Nephron progenitor cell (in vitro differentiated cells): Measurements from ENCODE around the gene KATNIP.

Source experiments
- DNase-seq: peaks from one replicate; pipeline ENCODE4 v3.0.0; 2021
- H3K27ac Mint-ChIP-seq: 2 replicates; pipeline ENCODE4 v1.8.0; 2021; ENCODE audit warnings: mild to moderate bottlenecking, moderate library complexity, mixed read lengths
- H3K27me3 Mint-ChIP-seq: 2 replicates; pipeline ENCODE4 v1.8.0; 2021; ENCODE audit warnings: mild to moderate bottlenecking, low read depth, mixed read lengths; ENCODE audit not compliant: poor library complexity
- H3K36me3 Mint-ChIP-seq: 2 replicates; pipeline ENCODE4 v1.8.0; 2021; ENCODE audit warnings: low read depth, mixed read lengths
- H3K4me1 Mint-ChIP-seq: 2 replicates; pipeline ENCODE4 v1.8.0; 2021; ENCODE audit warnings: mixed read lengths
- H3K4me3 Mint-ChIP-seq: 2 replicates; pipeline ENCODE4 v1.8.0; 2021; ENCODE audit warnings: mild to moderate bottlenecking, moderate library complexity, mixed read lengths
- H3K9me3 Mint-ChIP-seq: 2 replicates; pipeline ENCODE4 v1.8.0; 2021; ENCODE audit warnings: mild to moderate bottlenecking, moderate library complexity, mixed read lengths
- TF ChIP-seq, protein P1 (sequence below): fragments of 200-600 bp; sonication (generic); IDR thresholded peaks from 2 replicates; pipeline ENCODE4 v1.5.0; 2021; ENCODE audit warnings: antibody characterized with exemption

KATNIP gene

DNA sequence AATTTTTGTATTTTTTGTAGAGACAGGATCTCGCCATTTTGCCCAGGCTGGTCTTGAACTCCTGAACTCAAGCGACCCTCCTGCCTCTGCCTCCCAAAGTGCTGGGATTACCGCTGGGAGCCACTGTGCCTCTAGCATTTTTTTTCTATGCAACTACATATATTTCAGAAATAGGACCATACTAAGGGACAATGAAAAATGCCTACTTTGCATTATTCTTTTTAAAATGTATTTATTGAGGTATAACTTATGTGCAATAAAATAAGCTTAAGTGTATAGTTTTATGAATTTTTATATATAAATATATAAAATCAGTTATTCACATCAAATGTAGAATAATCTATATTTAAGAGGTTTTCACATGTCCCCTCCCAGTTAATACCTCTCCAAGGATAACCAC, 38.1 kb downstream of the KATNIP start:
- Mint-ChIP-seq H3K27me3 (peaks cover 2% of the 10 kb centered on the region), H3K4me1 (peaks cover 20% of the 10 kb centered on the region), H3K4me3 (no peak overlapping the region), H3K36me3 (peaks cover 58% of the 10 kb centered on the region), H3K27ac (peak overlapping the region; percentile 51), H3K9me3 (peaks cover 17% of the 10 kb centered on the region)
- TF ChIP-seq, protein P1, sequence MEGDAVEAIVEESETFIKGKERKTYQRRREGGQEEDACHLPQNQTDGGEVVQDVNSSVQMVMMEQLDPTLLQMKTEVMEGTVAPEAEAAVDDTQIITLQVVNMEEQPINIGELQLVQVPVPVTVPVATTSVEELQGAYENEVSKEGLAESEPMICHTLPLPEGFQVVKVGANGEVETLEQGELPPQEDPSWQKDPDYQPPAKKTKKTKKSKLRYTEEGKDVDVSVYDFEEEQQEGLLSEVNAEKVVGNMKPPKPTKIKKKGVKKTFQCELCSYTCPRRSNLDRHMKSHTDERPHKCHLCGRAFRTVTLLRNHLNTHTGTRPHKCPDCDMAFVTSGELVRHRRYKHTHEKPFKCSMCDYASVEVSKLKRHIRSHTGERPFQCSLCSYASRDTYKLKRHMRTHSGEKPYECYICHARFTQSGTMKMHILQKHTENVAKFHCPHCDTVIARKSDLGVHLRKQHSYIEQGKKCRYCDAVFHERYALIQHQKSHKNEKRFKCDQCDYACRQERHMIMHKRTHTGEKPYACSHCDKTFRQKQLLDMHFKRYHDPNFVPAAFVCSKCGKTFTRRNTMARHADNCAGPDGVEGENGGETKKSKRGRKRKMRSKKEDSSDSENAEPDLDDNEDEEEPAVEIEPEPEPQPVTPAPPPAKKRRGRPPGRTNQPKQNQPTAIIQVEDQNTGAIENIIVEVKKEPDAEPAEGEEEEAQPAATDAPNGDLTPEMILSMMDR = no peak
- no peak for DNase-seq

DNA sequence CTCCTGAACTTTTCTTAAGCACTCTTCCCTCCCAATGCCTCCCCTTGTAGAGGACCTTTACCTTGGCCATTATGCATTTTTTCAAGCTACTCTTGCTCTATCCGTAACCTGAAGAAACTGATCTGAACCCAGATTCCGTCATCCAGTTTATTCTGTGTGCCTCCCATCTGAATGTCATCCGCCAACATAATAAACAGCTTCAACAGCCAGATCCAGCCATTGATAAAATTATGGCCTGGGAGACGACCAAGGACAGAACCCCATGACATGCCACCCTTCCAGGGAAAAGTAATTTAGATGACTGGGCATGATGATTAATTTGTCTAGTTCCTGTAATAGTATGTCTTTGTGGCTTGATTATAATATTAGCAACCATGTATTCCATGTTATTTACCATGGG, 41.9 kb downstream of the KATNIP start:
- peak overlapping the region; percentile 15 for H3K27ac Mint-ChIP-seq
- H3K4me1 Mint-ChIP-seq = peaks cover 36% of the 10 kb centered on the region
- no peak for DNase-seq
- H3K9me3 Mint-ChIP-seq = peaks cover 12% of the 10 kb centered on the region
- peaks cover 33% of the 10 kb centered on the region for H3K36me3 Mint-ChIP-seq
- H3K4me3 Mint-ChIP-seq = no peak overlapping the region
- H3K27me3 Mint-ChIP-seq = peaks cover 5% of the 10 kb centered on the region
- TF ChIP-seq, protein P1 = no peak

DNA sequence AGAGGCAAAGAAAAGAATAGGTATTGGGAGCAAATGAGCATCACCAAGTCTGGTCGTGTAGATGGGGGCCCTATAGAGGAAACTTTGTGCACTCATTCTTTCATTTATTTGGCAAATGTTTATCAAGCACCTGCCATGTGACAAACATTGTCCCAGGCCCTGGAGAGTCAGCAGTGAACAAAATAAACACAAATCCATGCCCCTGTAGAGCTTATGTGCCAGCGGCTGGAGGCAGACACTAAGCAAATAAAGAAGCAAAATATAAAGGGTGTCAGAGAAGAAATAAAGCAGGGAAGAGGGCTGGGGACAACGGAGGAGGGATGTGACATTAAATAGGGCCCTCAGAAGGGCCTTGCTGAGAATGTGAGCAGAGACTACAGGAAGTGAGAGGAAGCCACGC, 45.5 kb downstream of the KATNIP start:
- TF ChIP-seq, protein P1 = no peak
- no peaks in the 10 kb centered on the region for H3K9me3 Mint-ChIP-seq
- peaks cover 21% of the 10 kb centered on the region for H3K36me3 Mint-ChIP-seq
- H3K4me1 Mint-ChIP-seq = peaks cover 44% of the 10 kb centered on the region
- no peak for DNase-seq
- H3K4me3 Mint-ChIP-seq = no peak overlapping the region
- H3K27me3 Mint-ChIP-seq = peaks cover 21% of the 10 kb centered on the region
- peak overlapping the region; percentile 70 for H3K27ac Mint-ChIP-seq

DNA sequence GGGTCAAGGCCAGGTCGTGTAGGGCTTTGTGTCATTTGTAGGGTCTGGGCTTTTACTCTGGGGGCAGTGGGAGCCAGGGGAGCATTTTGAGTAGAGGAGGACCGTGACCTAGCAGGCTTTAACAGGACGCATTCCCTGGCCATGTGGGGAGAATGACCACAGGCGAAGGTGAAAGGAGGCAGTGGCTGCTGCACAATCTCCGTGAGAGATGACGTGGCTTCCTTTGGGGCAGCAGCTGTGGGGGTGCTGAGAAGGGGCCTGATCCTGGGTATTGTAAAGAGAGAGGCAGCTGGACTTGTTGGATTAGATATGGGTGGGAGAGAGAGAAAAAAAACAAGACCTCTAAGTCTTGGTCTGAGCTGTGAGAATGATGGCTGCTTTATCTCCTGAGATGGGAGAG, 46.0 kb downstream of the KATNIP start:
- Mint-ChIP-seq H3K4me3 (no peak overlapping the region), H3K27me3 (peaks cover 21% of the 10 kb centered on the region), H3K36me3 (peaks cover 16% of the 10 kb centered on the region), H3K27ac (peak overlapping the region; percentile 70), H3K4me1 (peaks cover 44% of the 10 kb centered on the region), H3K9me3 (no peaks in the 10 kb centered on the region)
- TF ChIP-seq, protein P1 = no peak
- DNase-seq = no peak

DNA sequence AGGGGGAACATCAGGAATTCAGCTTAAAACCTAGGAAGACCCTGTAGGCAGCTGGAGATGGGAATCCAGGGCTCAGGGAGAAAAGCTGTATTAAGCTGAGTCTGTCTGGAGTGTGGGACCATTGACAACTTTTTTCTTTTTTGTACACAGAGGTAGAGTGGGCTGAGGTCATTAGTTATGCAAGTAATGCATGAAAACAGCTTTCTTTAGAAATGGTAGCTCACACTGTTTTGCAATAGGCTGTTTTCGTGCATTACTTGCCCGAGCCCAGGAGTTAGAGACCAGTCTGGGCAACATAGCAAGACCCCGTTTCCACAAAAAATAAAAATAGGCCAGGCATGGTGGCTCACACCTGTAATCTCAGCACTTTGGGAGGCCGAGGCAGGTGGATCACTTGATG, 46.5 kb downstream of the KATNIP start:
- DNase-seq = no peak
- H3K36me3 Mint-ChIP-seq = peaks cover 15% of the 10 kb centered on the region
- TF ChIP-seq, protein P1 = no peak
- peaks cover 21% of the 10 kb centered on the region for H3K27me3 Mint-ChIP-seq
- peak overlapping the region; percentile 70 for H3K27ac Mint-ChIP-seq
- H3K9me3 Mint-ChIP-seq = no peaks in the 10 kb centered on the region
- peaks cover 46% of the 10 kb centered on the region for H3K4me1 Mint-ChIP-seq
- H3K4me3 Mint-ChIP-seq = no peak overlapping the region

DNA sequence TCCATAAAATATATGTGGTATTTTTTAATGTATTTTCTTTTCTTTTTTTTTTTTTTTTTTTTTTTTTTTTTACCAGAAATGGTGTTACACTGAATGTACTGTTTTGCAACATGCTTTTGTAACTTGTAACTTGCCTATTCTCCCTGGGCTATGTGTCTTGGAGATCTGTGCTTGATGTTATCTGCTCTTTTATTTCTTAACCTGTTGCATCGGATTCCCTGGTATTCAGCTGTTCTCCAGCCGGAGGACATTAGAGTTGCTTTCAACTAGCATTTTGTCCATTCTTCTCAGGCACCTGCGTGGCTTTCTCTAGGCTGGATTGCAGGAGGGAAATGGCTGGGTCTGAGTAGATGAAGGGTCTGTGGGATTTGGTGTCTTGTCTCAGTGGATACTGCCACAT, 47.4 kb downstream of the KATNIP start:
- Mint-ChIP-seq H3K9me3 (no peaks in the 10 kb centered on the region), H3K4me1 (peaks cover 40% of the 10 kb centered on the region), H3K36me3 (peaks cover 5% of the 10 kb centered on the region), H3K4me3 (no peak overlapping the region), H3K27me3 (peaks cover 24% of the 10 kb centered on the region), H3K27ac (no peak overlapping the region)
- no peak for DNase-seq
- TF ChIP-seq, protein P1 = no peak
